Stimulated activated CD8-positive, alpha-beta memory T cell treated with anti-CD3 and anti-CD28 coated beads, Interleukin-7, amount 100 ng/mL, for 1 hour (primary cell): ENCODE data around the gene COL19A1.

ENCODE experiments used
- DNase-seq, 2 donors: peaks; one replicate each; pipeline ENCODE4 v3.0.0-alpha.2; 2020; ENCODE audit warnings: low read depth in 2 of 2

Gene COL19A1

DNA sequence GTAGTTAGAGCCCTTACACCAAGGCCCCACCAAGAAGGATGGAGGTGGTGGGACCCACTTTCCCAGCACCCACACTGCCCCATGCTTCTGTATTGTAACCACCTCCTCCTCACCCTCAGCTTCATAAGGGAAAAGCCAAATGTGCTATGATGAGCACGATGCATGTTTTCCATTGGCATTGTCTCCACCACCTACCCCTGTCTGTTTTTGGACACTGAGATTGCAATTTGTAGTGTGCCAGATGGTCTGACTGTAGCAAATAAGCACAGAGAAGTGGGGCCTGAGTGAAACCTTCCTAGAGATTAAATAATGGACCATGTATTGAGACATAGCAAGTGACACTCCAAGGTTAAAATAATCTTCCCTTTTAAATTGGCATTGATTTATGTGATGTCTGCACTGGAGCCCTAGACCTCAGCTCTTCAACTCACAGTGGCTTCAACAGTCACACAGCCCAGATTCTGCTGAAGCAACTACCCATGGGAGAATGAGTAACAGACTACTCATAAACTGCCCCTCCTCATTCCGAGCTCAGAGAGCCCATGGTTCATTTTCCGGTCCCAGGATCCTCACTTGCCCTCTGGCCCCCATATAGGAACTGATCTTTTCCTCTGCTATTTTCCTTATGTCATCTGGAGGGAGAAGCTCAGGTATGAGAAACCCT is 258.7 kb downstream of the COL19A1 start:
- no peak for DNase-seq

DNA sequence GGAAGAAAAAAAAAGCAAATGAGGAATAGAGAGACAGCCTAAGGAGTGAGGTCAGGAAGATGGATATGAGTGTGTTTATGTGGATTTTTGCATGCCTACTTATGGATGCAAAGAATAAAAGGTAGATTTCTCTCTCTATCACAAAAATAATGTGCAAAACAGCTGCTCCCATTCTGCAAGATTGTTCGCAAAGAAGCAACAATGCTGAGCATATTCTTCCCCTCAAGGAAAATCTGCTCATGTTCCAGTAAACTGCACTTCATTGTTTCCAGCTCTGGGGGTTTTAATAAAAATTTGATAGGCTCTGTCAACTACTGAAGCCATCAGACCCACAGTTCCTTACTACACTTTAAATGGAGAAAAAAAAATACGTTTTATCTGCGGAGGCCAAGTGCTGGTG is 259.2 kb downstream of the COL19A1 start:
- no peak for DNase-seq

DNA sequence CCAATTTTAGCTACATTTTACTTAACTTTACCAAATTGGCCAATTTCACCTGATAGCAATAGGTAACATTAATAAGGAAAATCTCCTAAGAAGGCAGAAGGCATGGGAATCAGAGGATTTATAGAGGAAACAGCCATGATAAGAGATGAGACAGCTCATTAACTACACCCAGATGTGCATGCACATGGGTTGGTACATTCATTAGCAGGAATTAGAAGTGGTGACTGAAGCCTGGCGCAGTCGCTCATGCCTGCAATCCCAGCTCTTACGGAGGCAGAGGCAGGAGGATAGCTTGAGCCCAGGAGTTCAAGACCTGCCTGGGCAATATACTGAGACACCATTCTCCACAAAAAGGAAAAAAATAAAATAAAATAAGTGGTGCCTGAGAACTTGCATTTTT is 263.0 kb downstream of the COL19A1 start:
- no peak for DNase-seq

DNA sequence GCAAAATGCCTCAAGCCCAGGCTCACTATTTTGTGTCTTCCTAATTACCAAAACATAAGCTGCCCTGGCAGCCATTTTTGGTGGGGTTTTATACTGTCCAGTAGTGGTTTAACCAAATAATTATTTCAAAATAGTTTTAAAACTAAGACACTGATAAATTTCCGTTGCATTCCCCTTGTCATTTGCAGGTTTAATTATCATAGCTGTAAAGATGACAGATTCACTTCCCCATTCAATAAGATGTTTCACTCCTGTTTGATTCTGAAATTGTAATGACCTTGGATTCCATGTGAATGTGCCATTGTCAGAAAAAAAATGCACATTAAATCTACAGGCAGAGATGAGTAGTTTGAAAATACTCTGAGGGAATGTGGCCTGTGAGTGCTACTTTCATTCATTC is 264.5 kb downstream of the COL19A1 start:
- no peak for DNase-seq

DNA sequence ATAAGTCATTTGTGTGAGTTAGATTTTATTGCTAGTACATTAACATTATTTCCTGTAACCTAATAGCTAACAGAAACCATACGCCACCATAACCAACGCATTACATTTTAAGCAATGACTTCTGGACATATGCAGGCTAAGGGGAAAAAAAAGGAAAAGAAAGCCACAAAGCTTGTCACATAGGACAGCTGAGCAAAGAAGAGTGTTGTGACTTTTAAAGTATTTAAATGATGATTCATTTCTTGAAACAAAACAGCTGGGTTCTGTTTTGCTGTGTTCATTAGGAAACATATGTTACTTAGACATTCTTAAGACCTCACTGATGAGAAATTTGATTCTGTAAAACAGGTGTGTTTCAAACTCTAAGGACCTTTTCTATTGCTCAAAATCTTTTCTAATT is 265.2 kb downstream of the COL19A1 start:
- no peak for DNase-seq

DNA sequence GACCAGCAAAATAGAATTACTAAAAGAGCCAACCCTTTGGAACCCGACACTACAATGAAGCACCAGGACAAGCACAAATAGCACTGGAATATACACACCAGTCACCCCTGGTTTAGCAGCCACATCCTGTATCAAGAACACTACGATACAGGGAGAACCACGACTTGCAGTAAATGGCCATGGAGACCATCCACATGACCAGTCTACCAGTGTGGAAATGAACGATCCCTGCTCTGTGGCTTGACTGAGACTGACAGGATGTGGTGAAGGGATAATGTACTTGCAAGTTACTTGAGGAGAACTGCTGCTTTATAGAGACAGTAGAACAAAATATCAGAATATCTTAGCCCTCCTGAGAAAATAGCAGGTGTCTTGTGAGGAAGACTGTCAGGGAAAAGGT is 266.9 kb downstream of the COL19A1 start:
- no peak for DNase-seq

DNA sequence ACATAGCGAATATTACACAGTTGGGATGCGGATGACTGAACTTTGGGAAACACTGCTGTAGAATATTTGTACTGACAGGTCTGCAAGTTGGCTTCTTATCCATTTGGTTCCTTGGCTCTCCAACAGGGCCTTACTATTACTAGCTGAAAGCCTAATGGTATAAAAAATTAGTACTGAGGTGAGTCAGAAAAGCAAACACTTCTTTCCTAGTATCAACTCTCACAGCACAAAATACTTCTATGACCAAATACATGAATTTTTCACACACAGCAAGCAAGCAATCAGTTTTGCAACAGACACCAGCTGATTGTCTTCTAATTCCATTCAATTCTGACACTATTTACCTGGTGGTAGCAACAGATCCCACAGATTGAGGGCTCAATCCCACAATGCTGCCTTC is 268.2 kb downstream of the COL19A1 start:
- DNase-seq, result no peak

DNA sequence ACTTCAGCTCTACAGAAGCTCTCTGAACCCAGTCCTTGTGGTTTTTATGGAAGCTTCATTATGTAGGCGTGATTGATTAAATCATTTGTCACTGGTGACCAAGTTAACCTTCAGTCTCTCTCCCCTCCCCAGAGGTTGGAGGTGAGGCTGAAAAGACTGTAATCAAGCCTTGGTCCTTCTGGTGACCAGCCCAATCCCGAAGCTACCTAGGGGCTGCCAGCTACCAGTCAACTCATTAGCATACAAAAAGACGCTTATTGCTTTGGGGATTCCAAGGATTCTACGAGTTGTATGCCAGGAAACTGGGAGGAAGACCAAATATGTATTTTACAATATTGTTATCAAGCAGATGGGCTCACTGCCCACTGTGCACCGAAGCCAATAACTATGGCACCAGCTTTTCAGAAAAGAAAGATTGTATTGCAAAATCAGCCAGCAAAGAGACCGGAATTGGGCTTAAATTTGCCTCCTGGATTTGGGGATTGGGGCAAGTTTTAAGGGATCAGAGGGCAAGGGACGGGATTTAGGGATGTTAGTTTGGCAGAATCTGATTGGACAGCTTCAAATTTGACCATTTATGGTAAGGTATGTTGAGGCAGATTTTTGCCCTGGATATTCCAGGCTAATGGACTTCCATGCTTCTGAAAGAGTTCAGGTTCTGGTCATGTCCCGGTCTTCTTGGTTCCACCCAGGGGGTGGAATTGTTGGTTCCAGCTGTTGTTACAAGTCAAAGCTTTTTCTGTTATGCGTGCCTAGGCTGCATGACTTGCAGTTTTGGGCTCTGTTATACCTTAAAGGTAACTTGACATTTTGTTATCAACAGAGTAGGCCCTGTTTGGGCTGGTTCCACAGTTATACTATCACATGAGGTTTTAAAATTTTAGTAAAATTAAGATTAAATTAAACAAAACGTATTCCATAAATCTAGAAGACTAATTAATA is 269.1 kb downstream of the COL19A1 start:
- no peak for DNase-seq

DNA sequence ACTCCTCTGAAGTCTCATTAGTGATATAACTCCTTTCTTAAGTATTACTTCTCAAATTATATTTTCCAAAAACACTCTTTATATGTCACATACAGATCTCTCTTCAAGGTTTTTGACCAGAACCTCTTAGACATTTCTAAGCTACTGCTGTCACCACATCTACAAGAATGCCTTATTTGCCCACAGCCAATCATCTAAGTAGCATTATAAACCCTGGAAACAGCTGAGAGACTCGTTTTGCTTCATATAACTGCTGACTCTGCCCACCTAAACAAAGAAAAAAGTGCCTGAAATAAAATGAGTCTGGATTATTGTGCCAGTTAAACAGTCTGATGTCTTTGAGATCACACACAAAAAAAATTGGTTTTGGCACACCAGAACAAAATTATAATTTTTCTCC is 270.6 kb downstream of the COL19A1 start:
- DNase-seq, result no peak

DNA sequence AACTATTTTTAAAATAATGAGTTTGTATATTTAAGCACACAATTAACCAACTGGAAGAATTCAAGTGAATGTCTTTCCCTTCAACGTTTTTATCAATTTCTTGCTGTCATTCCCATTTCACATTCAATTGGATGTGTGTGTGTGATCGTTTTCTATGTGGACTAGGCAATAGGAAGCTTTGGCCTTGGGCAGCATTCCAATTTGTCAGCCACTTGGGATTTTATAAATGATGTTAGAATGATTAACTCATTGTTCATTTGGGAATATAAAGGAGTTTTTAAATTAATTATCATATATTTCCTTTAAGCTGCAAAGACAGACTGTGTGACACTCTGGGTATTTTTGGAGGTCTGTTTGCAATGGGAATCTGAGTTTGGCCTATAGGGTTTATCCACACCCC is 274.1 kb downstream of the COL19A1 start:
- no peak for DNase-seq

DNA sequence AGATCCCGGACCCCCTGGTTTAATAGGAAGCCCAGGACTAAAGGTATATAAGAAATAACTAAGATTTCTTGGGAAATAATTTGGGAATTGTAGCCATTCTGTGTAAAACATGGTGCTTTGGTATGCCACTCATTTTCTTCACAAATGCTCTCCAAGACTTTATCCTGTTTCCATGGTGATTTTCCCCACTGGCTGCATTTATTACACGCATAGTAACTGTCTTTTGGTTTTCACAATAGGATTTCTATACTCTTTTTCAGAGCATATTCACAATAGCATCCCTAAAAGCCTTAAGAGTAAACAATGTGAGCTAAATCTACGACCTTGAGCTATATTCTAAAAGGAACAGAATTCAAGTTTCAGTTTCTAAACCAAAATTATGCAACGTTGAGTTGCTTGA is 275.7 kb downstream of the COL19A1 start:
- DNase-seq, result no peak

DNA sequence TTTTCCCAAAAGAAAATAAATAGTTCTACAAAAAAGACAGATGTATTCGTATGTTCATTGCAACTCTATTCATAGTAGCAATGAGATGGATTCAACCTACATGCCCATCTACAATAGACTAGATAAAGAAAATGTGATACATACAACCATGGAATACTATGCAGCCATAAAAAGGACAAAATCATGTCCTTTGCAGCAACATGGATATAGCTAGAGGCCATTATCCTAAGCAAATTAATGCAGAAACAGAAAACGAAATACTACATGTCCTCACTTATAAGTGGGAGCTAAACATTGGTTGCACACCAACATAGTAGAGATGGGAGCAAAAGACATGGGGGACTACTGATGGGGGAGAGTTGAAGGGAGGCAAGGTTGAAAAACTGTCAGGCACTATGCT is 278.8 kb downstream of the COL19A1 start:
- no peak for DNase-seq

DNA sequence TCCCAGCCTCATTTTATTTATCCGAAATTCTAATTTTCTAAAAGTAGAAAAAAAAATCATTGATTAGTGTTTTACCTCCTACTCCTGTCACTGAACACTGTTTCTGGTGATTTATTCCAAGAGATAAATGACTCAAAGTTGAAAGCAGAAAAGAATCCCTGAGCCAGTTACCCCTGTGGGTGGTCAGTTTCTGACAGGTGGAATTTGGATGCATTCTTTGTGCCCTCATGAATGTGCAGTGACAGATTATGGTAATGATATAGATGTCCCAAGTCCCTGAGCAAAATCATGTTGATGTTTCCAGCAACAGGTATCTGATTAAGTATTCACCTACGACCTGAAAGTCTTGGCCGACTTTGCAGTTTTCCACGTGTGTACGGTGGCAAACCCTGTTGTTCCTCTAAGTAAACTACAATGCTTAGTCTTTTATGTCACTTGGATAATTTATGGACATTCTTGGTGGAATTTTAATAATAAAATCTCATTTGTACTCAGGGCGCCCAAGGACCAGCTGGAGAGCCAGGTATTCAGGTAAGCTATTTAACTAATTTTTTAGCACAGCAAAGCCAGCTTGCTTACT is 282.9 kb downstream of the COL19A1 start:
- DNase-seq, result no peak

DNA sequence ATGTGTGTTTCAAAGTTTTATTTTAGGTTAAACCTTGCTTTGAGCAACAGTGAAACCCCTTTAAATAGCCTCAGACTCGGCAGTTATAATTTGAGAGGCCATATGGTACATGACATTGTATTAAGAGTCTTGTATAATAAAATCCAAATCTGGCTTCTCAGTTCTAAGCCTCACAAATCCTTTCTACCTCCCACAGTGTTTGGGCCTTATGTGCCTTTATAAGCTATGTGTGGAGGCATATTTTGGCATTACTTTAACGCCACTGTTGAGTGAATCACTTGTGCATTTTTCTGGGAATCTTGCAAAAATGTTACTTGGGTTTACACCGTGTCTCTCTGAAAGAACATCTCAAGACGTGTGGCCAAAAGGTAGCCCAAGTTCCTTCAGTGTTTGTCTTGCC is 284.2 kb downstream of the COL19A1 start:
- no peak for DNase-seq

DNA sequence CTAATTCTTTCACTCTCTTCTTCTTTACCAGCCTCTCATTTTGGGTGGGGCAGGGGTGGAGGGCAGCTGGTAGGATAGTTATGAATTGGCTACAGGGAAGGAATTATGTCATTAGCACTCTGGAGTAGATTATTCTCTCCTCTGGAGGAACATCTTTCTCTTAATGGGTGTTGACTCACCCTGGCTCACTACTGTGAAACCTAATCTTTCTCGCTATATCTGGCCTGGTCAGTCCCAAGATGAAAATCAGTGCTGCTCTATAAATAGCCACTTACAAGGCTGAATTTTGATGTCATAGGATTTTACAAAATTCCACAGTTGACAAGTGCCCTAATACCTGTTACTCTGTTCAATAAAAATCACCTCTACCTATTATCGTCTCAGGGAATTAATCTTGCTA is 285.3 kb downstream of the COL19A1 start:
- DNase-seq, result no peak

DNA sequence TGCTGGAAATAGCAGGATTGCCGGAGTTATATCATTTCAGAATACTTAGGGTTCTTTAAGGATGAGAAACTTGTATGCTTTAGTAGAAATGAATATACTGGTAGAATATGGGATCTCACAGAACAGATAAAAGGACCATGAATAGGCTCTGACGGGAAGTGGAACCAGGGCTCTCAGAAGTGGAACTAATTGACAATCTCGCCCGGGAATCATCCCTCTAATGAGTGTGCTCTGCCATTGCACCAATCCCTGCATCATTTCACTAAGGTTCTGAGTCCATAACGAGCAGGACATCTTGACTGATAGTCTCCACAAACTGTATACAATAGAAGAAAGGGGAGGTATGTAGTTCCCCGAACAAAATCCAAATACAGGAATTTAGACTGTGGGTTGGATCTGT is 286.4 kb downstream of the COL19A1 start:
- DNase-seq, result no peak

DNA sequence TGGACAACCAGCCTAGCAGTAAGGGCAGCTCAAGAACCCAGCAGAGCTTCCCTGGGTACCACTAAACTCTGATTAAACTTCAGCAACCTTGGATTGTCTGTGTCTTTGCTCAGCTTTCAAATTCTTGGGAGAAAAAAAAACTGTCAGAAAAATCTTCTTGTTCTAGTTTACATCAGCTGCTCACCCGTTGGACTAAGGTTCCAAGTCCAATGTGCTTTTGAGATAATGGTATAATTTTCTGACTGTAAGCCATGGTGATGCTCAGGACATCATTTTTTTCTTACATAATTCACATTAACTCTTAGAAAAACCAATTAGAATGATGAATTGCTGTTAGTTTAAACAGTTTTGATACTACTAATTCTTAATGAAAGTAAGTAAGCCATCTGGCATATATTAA is 290.7 kb downstream of the COL19A1 start:
- DNase-seq, result no peak

DNA sequence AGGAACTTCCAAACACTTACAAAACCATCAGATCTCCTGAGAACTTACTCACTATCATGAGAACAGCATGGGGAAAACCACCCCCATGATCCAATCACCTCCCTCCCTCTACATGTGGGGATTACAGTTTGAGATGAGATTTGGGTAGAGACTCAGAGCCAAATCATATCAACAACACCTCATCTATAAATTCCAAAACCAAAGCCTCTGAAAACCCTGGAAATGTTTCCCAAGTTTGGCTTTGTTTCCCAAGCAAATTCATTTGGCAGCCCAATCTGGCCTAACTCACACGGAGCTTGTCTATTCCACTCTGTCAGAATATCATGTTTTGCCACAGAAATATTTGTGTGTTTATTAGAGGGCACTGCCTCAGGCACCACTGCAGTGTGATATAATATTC is 293.9 kb downstream of the COL19A1 start:
- no peak for DNase-seq

DNA sequence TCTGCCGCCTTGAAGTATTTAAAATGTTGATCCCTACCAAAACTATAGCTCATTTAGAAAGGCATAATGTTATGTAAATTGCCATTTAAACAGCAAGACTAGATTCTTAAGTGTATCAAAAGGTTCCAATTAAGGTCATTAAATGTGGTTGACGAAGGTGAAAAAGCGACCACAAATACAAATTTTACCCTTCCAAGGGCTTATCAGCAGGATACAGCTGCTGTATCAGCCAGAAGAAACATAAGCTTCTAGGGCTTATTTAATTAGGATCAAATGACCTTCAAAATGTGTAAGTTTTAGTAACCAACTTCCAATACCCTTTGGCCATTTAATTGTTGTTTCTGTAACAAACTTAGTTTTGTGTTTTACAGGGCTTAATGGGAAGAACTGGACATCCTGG is 296.6 kb downstream of the COL19A1 start:
- DNase-seq, result no peak

DNA sequence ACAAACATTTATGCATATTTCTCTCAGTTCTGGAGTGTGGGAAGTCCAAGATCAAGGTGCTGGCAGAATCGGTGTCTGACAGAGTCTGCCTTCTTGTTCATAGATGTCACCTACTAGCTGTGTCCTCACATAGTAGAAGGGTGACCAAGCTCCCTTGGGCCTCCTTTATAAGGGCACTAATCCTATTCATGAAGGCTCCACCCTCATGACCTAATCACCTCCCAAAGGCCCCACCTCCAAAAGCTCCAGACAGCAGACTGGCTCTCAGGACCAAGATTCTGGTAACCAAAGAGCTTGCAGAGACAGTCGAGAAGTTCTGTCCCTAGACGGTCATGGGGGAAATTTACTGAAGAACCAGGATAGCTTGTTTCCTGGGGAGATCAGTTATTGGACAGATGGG is 297.4 kb downstream of the COL19A1 start:
- no peak for DNase-seq

DNA sequence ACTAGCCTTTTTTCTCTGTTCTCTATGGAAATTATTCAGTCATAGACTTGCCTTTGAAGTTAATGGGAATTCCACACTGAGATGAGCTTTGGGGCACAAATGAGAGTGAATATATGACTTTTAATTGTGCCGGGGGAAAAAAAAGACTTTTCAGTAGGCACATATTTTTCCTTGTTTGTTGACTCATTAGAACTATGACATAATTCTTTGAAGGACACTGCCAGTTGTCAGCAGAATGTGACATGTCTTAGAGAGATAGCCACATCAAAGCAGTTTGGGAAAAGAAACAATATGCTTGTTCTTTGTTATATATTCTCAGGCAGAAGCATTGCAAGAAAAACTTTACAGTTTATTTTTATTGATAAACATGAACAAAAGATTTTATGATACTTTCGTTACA is 298.2 kb downstream of the COL19A1 start:
- DNase-seq, result no peak

DNA sequence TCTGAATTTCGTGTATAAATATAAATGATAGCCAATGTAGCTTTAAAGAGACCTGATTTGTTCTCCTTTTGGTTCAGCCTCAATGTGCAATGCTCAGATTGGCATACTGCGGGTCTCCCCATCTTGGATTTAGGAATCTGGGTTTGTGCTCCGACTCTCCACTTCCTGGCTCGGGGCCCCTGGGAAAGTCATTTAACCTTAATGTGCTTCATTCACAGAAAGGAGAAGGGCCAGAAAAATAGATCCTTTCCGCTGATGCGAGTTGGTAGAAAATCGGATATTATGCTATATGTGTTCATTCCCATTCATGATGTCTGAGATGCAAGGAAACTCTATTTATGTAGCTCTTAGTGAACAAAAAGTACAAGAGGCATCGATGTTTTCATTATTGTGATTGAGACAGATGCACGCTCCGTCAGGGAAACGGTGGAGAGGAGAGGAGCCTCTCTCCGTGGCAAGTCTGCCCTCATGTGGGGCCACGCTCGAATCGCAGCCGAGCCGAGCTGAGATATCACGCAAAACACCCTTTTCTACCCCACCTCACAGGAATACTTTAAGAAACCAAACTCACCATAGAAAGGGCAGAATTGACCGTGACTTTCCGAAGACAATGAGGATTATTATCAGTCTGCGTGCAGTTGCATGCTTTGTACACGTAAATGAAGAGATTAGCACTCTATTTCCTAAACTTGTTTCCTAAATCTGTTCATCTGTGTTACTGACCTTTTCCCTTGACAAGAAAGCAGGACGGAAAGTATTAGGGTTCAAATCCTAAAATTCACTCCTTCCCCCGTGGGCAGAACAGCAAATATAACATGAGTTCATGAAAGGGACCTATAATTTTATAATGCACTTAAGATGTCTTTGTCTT is 300.0 kb downstream of the COL19A1 start:
- DNase-seq, result no peak
